CD4-positive, alpha-beta memory T cell (primary cell): Measurements from ENCODE around the gene NCAN. TPM values are rescaled to one million over a fixed set of nuclear protein-coding genes. Genes with fewer than 3 reads are reported as not detected.
"Not testable (repeated sequence)": the region's sequence is repeated elsewhere in the genome, so short reads cannot be mapped to it uniquely, and the experiment has no call there.

Source experiments
- CTCF ChIA-PET: fragments of 350-600 bp; sonication (Branson Sonifier 250); formaldehyde crosslinking; loops from one replicate; lab custom pipeline; 2021; ENCODE audit warnings: inconsistent platforms; ENCODE audit not compliant: partially characterized antibody; lab: Charles Lee
- POLR2A ChIA-PET: fragments of 350-600 bp; sonication (Branson Sonifier 250); formaldehyde crosslinking; loops from one replicate; lab custom pipeline; 2021; ENCODE audit not compliant: partially characterized antibody; lab: Charles Lee
- DNase-seq, 5 donors: peaks; one replicate each; pipeline versions ENCODE4 v3.0.0 to v3.0.0-alpha.2; 2020 to 2022; ENCODE audit warnings: mixed read lengths in 1 of 5
- H3K27ac ChIP-seq: one replicate; pipeline ENCODE4 v1.7.0; 2013; ENCODE audit warnings: low read depth, low read length
- H3K27me3 ChIP-seq: 2 replicates; pipeline ENCODE4 v1.7.0; 2013; ENCODE audit warnings: mild to moderate bottlenecking, low read length, moderate library complexity; ENCODE audit not compliant: insufficient read depth
- H3K36me3 ChIP-seq: 2 replicates; pipeline ENCODE4 v1.7.0; 2013; ENCODE audit warnings: mild to moderate bottlenecking, low read length, moderate library complexity; ENCODE audit not compliant: insufficient read depth
- H3K4me1 ChIP-seq: 2 replicates; pipeline ENCODE4 v1.7.0; 2013; ENCODE audit warnings: mild to moderate bottlenecking, low read length, moderate library complexity; ENCODE audit not compliant: insufficient read depth
- H3K4me3 ChIP-seq, 2 donors: one replicate each; pipeline ENCODE4 v1.7.0; 2013; ENCODE audit warnings: low read length in 2 of 2, mild to moderate bottlenecking in 1 of 2
- H3K9me3 ChIP-seq, 2 donors: one replicate each; pipeline ENCODE4 v1.7.0; 2013; ENCODE audit warnings: low read length in 2 of 2, control low read depth in 1 of 2; ENCODE audit not compliant: control insufficient read depth in 1 of 2
- H3K27ac Mint-ChIP-seq, 7 donors: one replicate each; pipeline ENCODE4 v1.8.0; 2020 to 2021; ENCODE audit warnings: mixed read lengths in 7 of 7, mild to moderate bottlenecking in 6 of 7, inconsistent platforms in 3 of 7, moderate library complexity in 3 of 7
- H3K27me3 Mint-ChIP-seq, 2 donors: one replicate each; pipeline ENCODE4 v1.8.0; 2020 to 2021; ENCODE audit warnings: mixed read lengths in 2 of 2
- H3K36me3 Mint-ChIP-seq, 2 donors: one replicate each; pipeline ENCODE4 v1.8.0; 2020 to 2021; ENCODE audit warnings: mixed read lengths in 2 of 2, inconsistent platforms in 1 of 2, mild to moderate bottlenecking in 1 of 2
- H3K4me1 Mint-ChIP-seq, 4 donors: one replicate each; pipeline ENCODE4 v1.8.0; 2020 to 2021; ENCODE audit warnings: mixed read lengths in 4 of 4, mild to moderate bottlenecking in 1 of 4
- H3K4me3 Mint-ChIP-seq, 8 donors: one replicate each; pipeline ENCODE4 v1.8.0; 2020 to 2021; ENCODE audit warnings: mixed read lengths in 8 of 8, mild to moderate bottlenecking in 7 of 8, moderate library complexity in 6 of 8, inconsistent platforms in 3 of 8
- H3K9me3 Mint-ChIP-seq, 8 donors: one replicate each; pipeline ENCODE4 v1.8.0; 2020 to 2021; ENCODE audit warnings: mixed read lengths in 8 of 8, mild to moderate bottlenecking in 5 of 8, inconsistent platforms in 3 of 8, moderate library complexity in 1 of 8
- intact Hi-C: fragments of 100-400 bp; cut with micrococcal nuclease; formaldehyde crosslinking; loops from one replicate; pipeline ENCODE4 v1.15.1; 2023
- polyA plus RNA-seq, 2 donors: library from polyadenylated mRNA; unstranded; fragments of 300-500 nt; fragmentation: Illumina TruSeq; gene quantifications; one replicate each; pipeline ENCODE4 v1.2.3, GENCODE V29; 2021
- total RNA-seq, 2 experiments: library from RNA; stranded (reverse); gene quantifications; one replicate each; pipeline ENCODE4 v1.2.3, GENCODE V29; 2021

NCAN gene
- total and polyA plus RNA-seq, 4 experiments from 2014 or later: not detected

DNA sequence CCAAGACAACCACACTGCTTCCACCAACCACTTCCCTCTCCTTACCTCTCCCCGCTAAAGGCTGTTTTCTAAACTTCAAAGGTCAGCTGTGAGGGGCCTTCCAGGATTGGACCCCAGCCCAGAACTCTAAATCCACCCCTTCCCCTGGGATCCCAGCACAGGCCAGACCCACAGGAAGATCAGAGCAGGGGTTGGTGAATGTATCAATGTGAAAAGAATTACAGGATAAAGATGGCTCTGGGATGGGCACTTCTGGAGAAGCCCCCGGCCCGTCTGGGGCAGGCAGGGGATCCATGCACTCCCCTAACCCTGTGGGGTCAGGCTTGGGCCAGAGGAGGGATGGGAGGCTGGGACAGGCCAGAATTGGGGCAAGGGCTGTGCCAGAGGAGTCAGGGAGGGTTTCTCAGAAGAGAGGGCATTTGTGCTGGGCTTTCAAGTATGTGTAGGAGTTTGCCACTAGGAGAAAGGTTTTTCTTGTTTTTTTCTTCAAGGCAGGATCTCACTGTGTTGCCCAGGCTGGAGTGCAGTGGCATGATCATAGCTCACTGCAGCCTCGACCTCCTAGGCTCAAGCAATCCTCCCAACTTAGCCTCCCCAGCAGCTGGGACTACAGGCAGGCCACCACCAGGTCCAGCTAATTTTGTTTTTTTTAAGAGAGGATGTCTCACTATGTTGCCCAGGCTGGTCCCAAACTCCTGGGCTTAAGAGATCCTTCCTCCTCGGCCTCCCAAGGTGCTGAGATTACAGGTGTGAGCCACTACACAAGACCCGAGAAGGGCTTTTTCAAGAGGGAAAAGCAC is 40.7 kb upstream of the NCAN start:
- Histone ChIP-seq H3K4me3 (no peak overlapping the region), H3K27me3 (no peaks in the 10 kb centered on the region), H3K36me3 (no peaks in the 10 kb centered on the region), H3K9me3 (no peaks in the 10 kb centered on the region), H3K27ac (no peak overlapping the region), H3K4me1 (peaks cover 14% of the 10 kb centered on the region)
- H3K9me3 Mint-ChIP-seq: no peaks in the 10 kb centered on the region
- ChIA-PET POLR2A (no interaction called here), CTCF (no interaction called here)
- H3K27ac Mint-ChIP-seq: peak overlapping the region in 6 of 7 donors; percentile 9 to 83 (median 57)
- DNase-seq: no peak
- H3K36me3 Mint-ChIP-seq: peaks cover 0 to 8% of the 10 kb centered on the region in 2 donors
- H3K4me3 Mint-ChIP-seq: peak overlapping the region in 2 of 8 donors; percentile 20 to 63
- peaks cover 12 to 17% (median 14%) of the 10 kb centered on the region in 4 donors for H3K4me1 Mint-ChIP-seq
- intact Hi-C loops: no loop called here
- peaks cover 1% of the 10 kb centered on the region in 2 donors for H3K27me3 Mint-ChIP-seq

DNA sequence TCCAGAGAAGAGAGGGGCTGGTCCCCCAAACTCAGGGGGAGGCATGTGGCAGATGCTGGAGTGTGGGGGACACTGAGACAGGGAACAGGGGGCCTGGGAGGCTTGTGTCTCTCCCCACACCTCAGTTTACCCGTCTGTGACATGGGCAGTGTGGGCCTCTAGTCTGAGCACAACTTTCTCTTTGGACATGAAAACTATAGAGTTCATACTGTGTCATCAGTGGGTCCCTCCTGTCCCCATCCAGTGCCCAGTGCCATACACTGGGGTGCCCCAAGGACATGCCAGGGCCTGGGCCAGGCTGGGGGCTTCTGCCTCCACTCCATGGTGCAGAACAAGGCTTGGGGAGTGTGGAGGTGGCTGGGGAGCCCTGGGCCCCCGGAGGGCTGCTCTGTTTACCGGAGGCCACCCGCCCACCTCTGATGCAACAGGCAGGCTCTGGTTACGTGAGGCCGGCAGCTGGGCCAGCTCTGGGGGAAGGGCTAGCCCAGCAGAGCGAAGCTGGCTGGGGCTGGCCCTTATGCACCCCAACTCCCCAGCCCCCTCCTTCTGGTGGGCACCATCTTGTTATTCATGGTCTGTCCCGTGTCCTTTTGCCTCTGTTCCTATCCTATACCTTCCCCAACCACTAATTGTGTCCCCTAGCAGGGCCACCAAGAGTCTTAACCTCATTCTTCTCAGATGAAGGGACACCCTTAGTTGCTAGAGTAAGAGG is 39.8 kb upstream of the NCAN start:
- no peak overlapping the region for H3K4me3 ChIP-seq
- no peaks in the 10 kb centered on the region for H3K27me3 ChIP-seq
- ChIA-PET CTCF (no interaction called here), POLR2A (interaction anchor here (0.6 kb wide), 1 partner anchor 20 kb away, joined by 3 read pairs; the partner anchor contains the start of genes BORCS8 and RFXANK)
- no peak overlapping the region for H3K27ac ChIP-seq
- Mint-ChIP-seq H3K4me3 (no peak overlapping the region), H3K27me3 (peaks cover 1% of the 10 kb centered on the region in 2 donors), H3K27ac (peak overlapping the region in 1 of 7 donors; percentile 66), H3K9me3 (no peaks in the 10 kb centered on the region), H3K36me3 (peaks cover 0 to 15% of the 10 kb centered on the region in 2 donors), H3K4me1 (peaks cover 12 to 17% (median 14%) of the 10 kb centered on the region in 4 donors)
- DNase-seq: no peak
- no peaks in the 10 kb centered on the region for H3K9me3 ChIP-seq
- intact Hi-C loops: no loop called here
- H3K36me3 ChIP-seq: no peaks in the 10 kb centered on the region
- peaks cover 14% of the 10 kb centered on the region for H3K4me1 ChIP-seq

DNA sequence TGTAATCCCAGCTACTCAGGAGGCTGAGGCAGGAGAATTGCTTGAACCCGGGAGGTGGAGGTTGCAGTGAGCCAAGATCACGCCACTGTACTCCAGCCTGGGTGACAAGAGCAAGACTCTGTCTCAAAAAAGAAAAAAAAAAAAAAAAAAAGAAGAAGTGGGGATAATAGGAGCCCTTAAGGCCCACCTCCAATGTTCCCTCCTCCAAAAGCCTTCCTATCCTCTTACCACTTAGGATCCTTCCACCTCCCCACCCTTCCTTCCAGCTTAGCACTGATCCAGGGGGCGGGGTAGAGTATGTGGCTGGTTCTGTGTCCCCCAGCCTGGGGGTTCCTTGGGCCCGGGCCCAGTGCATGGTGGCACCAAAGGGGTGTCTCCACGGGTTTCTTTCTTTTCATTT is 38.5 kb upstream of the NCAN start:
- POLR2A ChIA-PET, H3K27me3 Mint-ChIP-seq, H3K27ac ChIP-seq, H3K27ac Mint-ChIP-seq, DNase-seq, H3K4me3 Mint-ChIP-seq, intact Hi-C loops, H3K27me3 ChIP-seq, H3K9me3 ChIP-seq, H3K36me3 ChIP-seq, H3K9me3 Mint-ChIP-seq, H3K4me3 ChIP-seq: not testable (repeated sequence)
- H3K4me1 ChIP-seq: peaks cover 14% of the 10 kb centered on the region
- Mint-ChIP-seq H3K4me1 (peaks cover 12 to 17% (median 14%) of the 10 kb centered on the region in 4 donors), H3K36me3 (peaks cover 0 to 20% of the 10 kb centered on the region in 2 donors)
- CTCF ChIA-PET: interaction anchor here (0.7 to 2.9 kb wide), 3 partner anchors 17 to 1708 kb away, joined by 3 to 25 read pairs (median 18); no protein-coding TSS in a partner anchor

DNA sequence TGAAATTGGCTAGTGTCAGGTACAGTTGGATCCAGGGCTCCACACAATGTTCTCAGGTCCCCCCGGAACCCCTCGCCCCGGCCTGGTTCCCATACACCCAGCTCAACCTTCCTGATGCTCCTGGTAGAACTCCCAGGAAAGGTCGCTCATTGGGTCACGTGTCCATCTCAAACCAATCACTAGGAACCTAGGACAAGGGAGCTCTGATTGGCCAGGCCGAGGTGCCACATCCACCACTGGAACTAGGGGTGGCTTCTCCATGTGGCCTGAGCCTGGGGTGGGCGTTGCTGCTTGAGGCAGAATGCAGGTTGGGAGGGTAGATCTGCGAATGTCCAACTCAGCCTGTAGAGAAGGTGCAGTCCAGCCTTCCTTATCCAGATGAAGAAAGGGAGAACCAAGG is 34.8 kb upstream of the NCAN start:
- DNase-seq: no peak
- Mint-ChIP-seq H3K4me3 (no peak overlapping the region), H3K27me3 (no peaks in the 10 kb centered on the region), H3K36me3 (peaks cover 13 to 34% of the 10 kb centered on the region in 2 donors), H3K27ac (no peak overlapping the region), H3K4me1 (peaks cover 0 to 2% (median under 1%) of the 10 kb centered on the region in 4 donors), H3K9me3 (no peaks in the 10 kb centered on the region)
- H3K27ac ChIP-seq: no peak overlapping the region
- H3K4me1 ChIP-seq: no peaks in the 10 kb centered on the region
- intact Hi-C loops: no loop called here
- H3K9me3 ChIP-seq: no peaks in the 10 kb centered on the region
- no peaks in the 10 kb centered on the region for H3K27me3 ChIP-seq
- H3K4me3 ChIP-seq: no peak overlapping the region
- ChIA-PET POLR2A (no interaction called here), CTCF (interaction anchor here (1.3 to 2.5 kb wide), 2 partner anchors 10 to 31 kb away, joined by 4 to 9 read pairs; no protein-coding TSS in a partner anchor)
- H3K36me3 ChIP-seq: no peaks in the 10 kb centered on the region

DNA sequence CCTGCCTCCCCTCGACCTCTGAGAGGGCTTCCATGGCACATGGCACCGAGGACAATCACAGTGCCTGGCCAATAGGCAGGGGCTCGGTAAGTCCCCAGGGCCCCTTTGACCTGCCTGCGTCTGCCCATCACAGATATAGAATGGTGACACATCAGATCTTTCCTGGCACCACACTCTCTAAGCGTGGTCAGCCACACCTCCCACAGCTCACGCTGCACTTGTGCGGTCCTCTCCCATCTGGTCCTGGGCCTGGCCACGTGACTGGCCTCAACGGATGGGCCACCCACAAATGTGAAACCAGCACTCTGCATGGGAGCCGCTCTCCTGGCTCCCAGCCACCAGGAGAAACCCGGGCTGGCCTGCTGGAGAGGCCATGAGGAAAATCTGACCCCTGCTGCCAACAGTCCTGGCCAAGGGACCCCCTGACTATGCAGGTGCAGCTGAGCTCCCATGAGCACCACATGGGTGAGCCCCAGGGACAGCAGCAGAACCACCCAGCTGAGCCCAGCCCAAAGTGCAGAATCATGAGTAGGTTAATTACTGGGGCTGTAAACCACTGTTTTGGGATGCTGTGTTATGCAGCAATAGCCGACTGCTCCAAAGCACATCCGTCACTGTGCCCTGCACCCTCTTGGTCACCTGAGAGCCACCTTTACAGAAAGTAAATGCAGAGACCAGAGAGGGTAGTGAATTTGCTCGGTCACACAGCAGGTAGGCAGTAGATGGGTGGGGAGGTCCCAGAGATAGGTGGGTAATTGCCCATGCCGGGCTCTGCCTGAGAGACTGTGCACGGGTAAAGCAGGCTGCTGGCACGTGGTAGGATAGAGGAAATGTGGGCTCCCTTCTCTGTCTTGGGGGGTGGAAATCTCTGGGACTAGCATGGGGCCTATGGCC is 32.0 kb upstream of the NCAN start:
- Mint-ChIP-seq H3K27me3 (no peaks in the 10 kb centered on the region), H3K36me3 (peaks cover 24 to 43% of the 10 kb centered on the region in 2 donors), H3K9me3 (no peaks in the 10 kb centered on the region), H3K27ac (peak overlapping the region in 1 of 7 donors; percentile 19), H3K4me3 (no peak overlapping the region), H3K4me1 (peaks cover 0 to 3% (median under 1%) of the 10 kb centered on the region in 4 donors)
- no peaks in the 10 kb centered on the region for H3K4me1 ChIP-seq
- no peaks in the 10 kb centered on the region for H3K27me3 ChIP-seq
- H3K27ac ChIP-seq: no peak overlapping the region
- intact Hi-C loops: no loop called here
- no peaks in the 10 kb centered on the region for H3K9me3 ChIP-seq
- H3K36me3 ChIP-seq: peaks cover 3% of the 10 kb centered on the region
- DNase-seq: no peak
- no peak overlapping the region for H3K4me3 ChIP-seq
- ChIA-PET POLR2A (interaction anchor here (1.0 kb wide), 1 partner anchor 12 kb away, joined by 3 read pairs; the partner anchor contains the start of gene BORCS8), CTCF (no interaction called here)

DNA sequence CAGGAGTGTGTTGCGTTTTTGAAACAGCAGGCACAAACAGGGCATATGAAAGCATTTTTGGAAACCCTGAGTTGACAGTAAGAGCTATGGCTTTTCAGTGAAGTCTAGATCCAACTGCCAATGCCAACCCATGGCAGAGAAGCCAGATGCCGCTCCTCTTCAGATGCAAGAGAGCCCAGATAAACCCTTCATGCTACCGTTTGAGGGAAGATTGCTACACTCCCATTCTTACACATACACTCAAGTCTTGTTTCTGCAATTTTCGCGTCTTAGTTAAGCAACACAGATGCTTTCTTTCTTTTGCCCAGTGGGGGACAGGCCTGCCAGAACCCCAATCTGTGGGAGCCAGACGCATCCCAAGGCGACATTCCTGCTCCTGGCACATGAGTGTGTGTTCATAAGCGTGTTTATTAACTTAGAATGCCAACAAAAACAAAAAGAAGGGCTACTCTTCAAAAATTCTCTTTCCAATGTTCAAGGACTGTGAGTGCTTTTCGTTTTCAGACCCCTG is 30.2 kb upstream of the NCAN start:
- H3K27ac Mint-ChIP-seq: no peak overlapping the region
- CTCF ChIA-PET: no interaction called here

More for the DNA sequence above, 30.2 kb upstream of the NCAN start:
- intact Hi-C loops: no loop called here
- no peaks in the 10 kb centered on the region for H3K27me3 Mint-ChIP-seq
- Histone ChIP-seq H3K27ac (no peak overlapping the region), H3K4me1 (no peaks in the 10 kb centered on the region), H3K4me3 (no peak overlapping the region), H3K36me3 (peaks cover 3% of the 10 kb centered on the region), H3K27me3 (no peaks in the 10 kb centered on the region), H3K9me3 (no peaks in the 10 kb centered on the region)
- H3K36me3 Mint-ChIP-seq: peaks cover 30 to 43% of the 10 kb centered on the region in 2 donors
- H3K9me3 Mint-ChIP-seq: no peaks in the 10 kb centered on the region
- POLR2A ChIA-PET: no interaction called here
- DNase-seq: no peak
- H3K4me1 Mint-ChIP-seq: peaks cover 4 to 7% (median 6%) of the 10 kb centered on the region in 4 donors
- no peak overlapping the region for H3K4me3 Mint-ChIP-seq
